Panc1 (cell line): ENCODE data around the gene GABRG3.

Source experiments
- CTCF ChIP-seq: fragments of 450-650 bp; IDR thresholded peaks from 2 replicates; pipeline ENCODE4 v1.5.1; 2017; ENCODE audit warnings: mild to moderate bottlenecking
- POLR2AphosphoS5 ChIP-seq: IDR thresholded peaks from 2 replicates; pipeline ENCODE4 v1.6.1; 2012; ENCODE audit warnings: mild to moderate bottlenecking, low read depth, low read length, moderate library complexity

GRCh38 chr15:27448234-27448633, 477.3 kb downstream of the GABRG3 start:
- TF ChIP-seq CTCF: no peak
- no peak for TF ChIP-seq POLR2AphosphoS5
